Ishikawa (cell line): ENCODE results near the gene NAV2.

ENCODE experiments used
- CEBPB ChIP-seq: IDR thresholded peaks from 2 replicates; pipeline ENCODE4 v1.6.1; 2012
- CREB1 ChIP-seq: IDR thresholded peaks from 2 replicates; pipeline ENCODE4 v1.6.1; 2012; ENCODE audit warnings: low read depth
- EGR1 ChIP-seq: IDR thresholded peaks from 2 replicates; pipeline ENCODE4 v1.6.1; 2012
- EP300 ChIP-seq: IDR thresholded peaks from 2 replicates; pipeline ENCODE4 v1.6.1; 2012; ENCODE audit warnings: borderline replicate concordance
- FOXM1 ChIP-seq: IDR thresholded peaks from 2 replicates; pipeline ENCODE4 v1.6.1; 2012; ENCODE audit warnings: low read depth, borderline replicate concordance
- NFIC ChIP-seq: IDR thresholded peaks from 2 replicates; pipeline ENCODE4 v1.6.1; 2012
- RAD21 ChIP-seq: IDR thresholded peaks from 2 replicates; pipeline ENCODE4 v1.6.1; 2012; ENCODE audit warnings: low read depth
- TAF1 ChIP-seq: IDR thresholded peaks from 2 replicates; pipeline ENCODE4 v1.6.1; 2012; ENCODE audit warnings: low read depth, mild to moderate bottlenecking
- TCF12 ChIP-seq: IDR thresholded peaks from 2 replicates; pipeline ENCODE4 v1.6.1; 2012; ENCODE audit warnings: low read depth
- TEAD4 ChIP-seq: IDR thresholded peaks from 2 replicates; pipeline ENCODE4 v1.6.1; 2012
- YY1 ChIP-seq: IDR thresholded peaks from 2 replicates; pipeline ENCODE4 v1.6.1; 2012; ENCODE audit warnings: low read depth
- ZBTB7A ChIP-seq: IDR thresholded peaks from 2 replicates; pipeline ENCODE4 v1.6.1; 2012; ENCODE audit warnings: low read depth
- TF ChIP-seq, protein P1 (sequence below): IDR thresholded peaks from 2 replicates; pipeline ENCODE4 v1.6.1; 2012
- TF ChIP-seq, protein P2 (sequence below): IDR thresholded peaks from 2 replicates; pipeline ENCODE4 v1.6.1; 2012
- TF ChIP-seq, protein P3 (sequence below): IDR thresholded peaks from 2 replicates; pipeline ENCODE4 v1.6.1; 2012; ENCODE audit warnings: low read depth, mild to moderate bottlenecking

The NAV2 gene

DNA sequence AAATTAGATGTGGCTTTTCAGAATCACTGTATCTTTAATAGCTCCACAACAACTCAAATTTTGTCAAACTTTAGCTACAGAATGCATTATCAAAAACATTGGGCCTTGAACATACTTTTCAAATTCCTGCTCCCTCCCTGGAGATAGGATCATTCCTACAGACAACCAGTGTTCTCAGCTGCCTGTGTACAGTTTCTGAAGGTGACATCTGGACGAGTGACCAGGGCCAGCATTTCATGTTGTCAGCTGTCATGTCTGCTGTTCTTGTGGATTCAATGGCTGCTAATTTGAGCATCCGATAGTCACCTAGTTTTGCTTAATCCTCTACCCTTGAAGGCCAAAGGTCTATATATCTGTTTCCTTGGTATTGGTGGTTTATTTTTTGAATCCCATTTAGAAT lies 259.5 kb downstream of the NAV2 start:
- TF ChIP-seq, protein P1, sequence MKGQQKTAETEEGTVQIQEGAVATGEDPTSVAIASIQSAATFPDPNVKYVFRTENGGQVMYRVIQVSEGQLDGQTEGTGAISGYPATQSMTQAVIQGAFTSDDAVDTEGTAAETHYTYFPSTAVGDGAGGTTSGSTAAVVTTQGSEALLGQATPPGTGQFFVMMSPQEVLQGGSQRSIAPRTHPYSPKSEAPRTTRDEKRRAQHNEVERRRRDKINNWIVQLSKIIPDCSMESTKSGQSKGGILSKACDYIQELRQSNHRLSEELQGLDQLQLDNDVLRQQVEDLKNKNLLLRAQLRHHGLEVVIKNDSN, result no peak
- no peak for TF ChIP-seq YY1
- no peak for TF ChIP-seq EGR1
- TF ChIP-seq TEAD4, result no peak
- no peak for TF ChIP-seq RAD21
- TF ChIP-seq, protein P2, sequence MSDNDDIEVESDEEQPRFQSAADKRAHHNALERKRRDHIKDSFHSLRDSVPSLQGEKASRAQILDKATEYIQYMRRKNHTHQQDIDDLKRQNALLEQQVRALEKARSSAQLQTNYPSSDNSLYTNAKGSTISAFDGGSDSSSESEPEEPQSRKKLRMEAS, result no peak
- TF ChIP-seq, protein P3, sequence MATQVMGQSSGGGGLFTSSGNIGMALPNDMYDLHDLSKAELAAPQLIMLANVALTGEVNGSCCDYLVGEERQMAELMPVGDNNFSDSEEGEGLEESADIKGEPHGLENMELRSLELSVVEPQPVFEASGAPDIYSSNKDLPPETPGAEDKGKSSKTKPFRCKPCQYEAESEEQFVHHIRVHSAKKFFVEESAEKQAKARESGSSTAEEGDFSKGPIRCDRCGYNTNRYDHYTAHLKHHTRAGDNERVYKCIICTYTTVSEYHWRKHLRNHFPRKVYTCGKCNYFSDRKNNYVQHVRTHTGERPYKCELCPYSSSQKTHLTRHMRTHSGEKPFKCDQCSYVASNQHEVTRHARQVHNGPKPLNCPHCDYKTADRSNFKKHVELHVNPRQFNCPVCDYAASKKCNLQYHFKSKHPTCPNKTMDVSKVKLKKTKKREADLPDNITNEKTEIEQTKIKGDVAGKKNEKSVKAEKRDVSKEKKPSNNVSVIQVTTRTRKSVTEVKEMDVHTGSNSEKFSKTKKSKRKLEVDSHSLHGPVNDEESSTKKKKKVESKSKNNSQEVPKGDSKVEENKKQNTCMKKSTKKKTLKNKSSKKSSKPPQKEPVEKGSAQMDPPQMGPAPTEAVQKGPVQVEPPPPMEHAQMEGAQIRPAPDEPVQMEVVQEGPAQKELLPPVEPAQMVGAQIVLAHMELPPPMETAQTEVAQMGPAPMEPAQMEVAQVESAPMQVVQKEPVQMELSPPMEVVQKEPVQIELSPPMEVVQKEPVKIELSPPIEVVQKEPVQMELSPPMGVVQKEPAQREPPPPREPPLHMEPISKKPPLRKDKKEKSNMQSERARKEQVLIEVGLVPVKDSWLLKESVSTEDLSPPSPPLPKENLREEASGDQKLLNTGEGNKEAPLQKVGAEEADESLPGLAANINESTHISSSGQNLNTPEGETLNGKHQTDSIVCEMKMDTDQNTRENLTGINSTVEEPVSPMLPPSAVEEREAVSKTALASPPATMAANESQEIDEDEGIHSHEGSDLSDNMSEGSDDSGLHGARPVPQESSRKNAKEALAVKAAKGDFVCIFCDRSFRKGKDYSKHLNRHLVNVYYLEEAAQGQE, result no peak
- no peak for TF ChIP-seq CEBPB
- no peak for TF ChIP-seq TCF12
- TF ChIP-seq EP300, result no peak
- TF ChIP-seq FOXM1, result no peak

DNA sequence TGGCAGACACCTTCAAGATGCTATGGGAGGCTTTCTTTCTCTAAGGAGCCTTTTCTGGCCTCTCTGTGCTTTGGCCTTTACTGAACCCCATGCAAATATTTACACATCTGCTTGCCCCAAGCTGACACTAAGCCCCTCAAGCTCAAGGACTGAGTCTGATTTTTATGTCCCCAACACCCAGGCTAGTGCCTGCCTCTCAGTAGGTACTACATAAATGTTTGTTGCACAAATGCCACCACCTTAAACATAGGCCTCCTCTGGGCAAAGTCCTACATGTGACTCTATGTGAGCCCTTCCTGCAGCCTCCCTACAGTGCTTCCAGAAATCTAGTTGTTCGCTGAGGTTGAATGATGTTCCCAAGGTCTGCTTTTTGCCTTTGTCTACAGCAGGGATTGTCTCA lies 260.0 kb downstream of the NAV2 start:
- TF ChIP-seq CREB1, result no peak
- no peak for TF ChIP-seq TCF12

DNA sequence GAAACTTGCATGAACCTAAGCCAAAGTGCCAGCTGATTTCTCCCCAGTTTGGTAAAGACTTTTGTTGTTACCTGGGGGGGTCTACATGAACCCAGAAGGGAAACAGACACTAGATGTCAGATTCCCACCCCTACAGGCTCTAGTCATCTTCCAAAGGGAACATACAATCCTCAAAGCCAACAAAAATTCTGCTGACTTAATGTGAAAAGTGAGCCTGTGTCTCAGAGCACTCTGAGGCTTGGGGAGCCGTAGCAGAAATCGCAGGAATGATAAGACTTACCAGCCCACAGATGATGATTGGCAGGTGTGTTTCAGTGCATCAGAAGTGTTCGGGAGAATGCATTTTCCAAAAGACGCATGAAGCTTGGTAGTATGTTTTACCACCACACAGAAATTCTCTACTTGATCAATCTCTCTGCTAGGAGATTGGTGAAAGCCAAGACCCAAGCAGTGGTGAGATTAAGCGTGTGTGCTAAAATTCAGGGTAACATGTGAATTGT lies 260.5 kb downstream of the NAV2 start:
- TF ChIP-seq, protein P3, result no peak
- TF ChIP-seq CREB1, result no peak
- no peak for TF ChIP-seq TEAD4
- no peak for TF ChIP-seq TCF12
- TF ChIP-seq EP300, result no peak
- TF ChIP-seq, protein P1, result no peak
- no peak for TF ChIP-seq EGR1
- no peak for TF ChIP-seq TAF1
- TF ChIP-seq YY1, result no peak
- no peak for TF ChIP-seq RAD21
- no peak for TF ChIP-seq ZBTB7A
- no peak for TF ChIP-seq CEBPB

DNA sequence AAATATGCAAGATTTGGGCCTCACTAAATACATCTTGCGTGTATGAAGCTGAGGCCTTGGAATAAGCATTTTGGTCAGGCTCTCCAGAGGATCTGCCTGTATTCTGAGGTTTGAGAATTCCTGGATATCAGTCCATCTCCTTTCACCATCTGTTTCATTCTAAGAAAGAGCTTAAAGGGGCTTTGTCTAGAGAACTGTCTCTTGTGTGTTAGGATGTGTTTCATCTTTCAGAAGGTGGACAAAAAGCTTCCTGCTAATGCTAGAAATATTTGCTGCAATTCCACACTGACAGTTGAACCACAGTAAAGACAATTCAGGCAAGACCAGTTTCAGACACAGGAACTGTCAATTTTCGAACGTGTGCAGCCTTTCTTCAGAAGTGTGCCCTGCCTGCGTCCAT lies 262.2 kb downstream of the NAV2 start:
- TF ChIP-seq EGR1, result no peak
- no peak for TF ChIP-seq ZBTB7A
- TF ChIP-seq YY1, result no peak
- TF ChIP-seq CEBPB, result no peak
- TF ChIP-seq TAF1, result no peak
- TF ChIP-seq TCF12, result no peak
- TF ChIP-seq, protein P2, result no peak
- TF ChIP-seq, protein P3, result no peak
- TF ChIP-seq FOXM1, result no peak
- TF ChIP-seq NFIC, result no peak

DNA sequence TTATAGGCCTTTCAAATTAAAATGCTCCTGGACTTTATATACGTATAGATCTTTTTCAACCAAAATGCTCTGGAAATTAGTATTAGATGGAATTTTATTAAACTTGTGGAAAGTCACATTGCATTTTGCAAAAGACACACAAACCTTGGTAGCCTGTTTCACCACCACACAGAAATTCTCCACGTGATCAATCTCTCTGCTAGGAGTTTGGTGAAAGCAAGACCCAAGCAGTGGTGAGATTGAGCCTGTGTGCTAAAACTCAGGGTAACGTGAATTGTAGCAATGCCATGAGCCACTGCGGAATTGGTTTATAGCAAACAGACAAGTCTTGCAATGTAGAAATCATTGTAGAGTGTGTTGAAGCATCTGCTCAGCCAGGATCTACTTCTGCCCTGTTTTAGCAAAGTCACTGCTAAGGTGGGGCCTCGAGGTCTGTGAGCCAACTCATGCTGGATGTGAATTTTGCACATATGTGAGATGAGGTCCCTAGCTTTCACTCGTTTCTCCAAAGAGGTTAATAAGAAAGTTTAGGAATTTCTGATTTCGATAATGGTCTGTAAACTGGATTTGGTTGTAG lies 262.9 kb downstream of the NAV2 start:
- TF ChIP-seq FOXM1, result no peak
- TF ChIP-seq CEBPB, result no peak
- no peak for TF ChIP-seq TCF12
- no peak for TF ChIP-seq CREB1
- TF ChIP-seq TEAD4, result no peak
- TF ChIP-seq TAF1, result no peak
- TF ChIP-seq, protein P3, result no peak
- no peak for TF ChIP-seq EP300
- TF ChIP-seq RAD21, result no peak
- no peak for TF ChIP-seq NFIC
- no peak for TF ChIP-seq EGR1
- TF ChIP-seq, protein P2, result no peak
- TF ChIP-seq, protein P1, result no peak
- no peak for TF ChIP-seq YY1
- TF ChIP-seq ZBTB7A, result no peak
